GM12801 (cell line): ENCODE data around the gene GIPR.

Experiments
- TF ChIP-seq, protein P1 (sequence below): IDR thresholded peaks from one replicate; pipeline ENCODE4 v1.5.1; 2011; ENCODE audit warnings: control low read depth; ENCODE audit not compliant: insufficient read length; ENCODE audit errors: extremely low read depth

Gene GIPR

DNA sequence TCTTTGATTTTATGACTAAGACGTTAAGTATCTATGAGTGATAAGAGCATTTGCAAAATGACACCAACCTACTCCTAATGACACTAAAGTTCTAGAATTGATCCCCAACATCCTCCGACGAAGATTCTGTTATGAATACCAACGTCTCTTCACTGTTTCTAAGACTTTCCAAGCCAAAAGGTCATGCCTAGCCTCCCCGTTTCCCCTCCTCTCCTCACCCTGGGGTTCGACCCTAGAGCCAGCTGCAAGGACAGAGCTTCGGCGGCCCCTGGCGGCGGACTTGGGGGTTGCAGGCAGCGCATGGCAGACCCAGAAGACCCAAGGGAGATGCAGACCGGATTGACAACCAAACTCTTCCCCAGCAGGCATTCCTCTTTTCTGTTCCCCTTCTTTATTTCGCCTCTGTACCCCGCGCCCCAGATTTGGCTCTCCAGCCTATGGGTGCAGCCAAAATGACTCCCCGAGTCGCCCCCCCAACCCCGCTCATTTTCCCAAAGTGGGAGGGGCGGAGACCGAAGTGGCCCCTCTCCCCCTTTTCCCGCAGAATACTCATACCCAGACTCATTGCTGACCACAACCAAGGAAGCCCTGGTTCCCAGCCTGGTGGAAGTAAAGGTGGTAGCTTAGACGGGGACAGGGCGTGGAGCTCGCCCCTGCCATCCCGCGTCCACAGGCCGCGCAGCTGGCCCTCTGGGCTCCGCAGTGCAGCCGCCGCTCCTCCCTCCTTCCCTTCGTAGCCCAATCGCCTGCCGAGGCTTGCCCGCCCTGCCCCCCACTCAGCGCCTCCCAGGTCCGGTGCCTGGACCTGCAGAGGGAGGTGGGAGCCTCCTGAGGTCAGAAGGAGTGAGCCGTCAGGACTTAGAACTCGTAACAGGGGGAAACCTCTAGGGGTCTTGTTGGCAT is 24.7 kb upstream of the GIPR start:
- TF ChIP-seq, protein P1, sequence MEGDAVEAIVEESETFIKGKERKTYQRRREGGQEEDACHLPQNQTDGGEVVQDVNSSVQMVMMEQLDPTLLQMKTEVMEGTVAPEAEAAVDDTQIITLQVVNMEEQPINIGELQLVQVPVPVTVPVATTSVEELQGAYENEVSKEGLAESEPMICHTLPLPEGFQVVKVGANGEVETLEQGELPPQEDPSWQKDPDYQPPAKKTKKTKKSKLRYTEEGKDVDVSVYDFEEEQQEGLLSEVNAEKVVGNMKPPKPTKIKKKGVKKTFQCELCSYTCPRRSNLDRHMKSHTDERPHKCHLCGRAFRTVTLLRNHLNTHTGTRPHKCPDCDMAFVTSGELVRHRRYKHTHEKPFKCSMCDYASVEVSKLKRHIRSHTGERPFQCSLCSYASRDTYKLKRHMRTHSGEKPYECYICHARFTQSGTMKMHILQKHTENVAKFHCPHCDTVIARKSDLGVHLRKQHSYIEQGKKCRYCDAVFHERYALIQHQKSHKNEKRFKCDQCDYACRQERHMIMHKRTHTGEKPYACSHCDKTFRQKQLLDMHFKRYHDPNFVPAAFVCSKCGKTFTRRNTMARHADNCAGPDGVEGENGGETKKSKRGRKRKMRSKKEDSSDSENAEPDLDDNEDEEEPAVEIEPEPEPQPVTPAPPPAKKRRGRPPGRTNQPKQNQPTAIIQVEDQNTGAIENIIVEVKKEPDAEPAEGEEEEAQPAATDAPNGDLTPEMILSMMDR: peak; percentile 53

DNA sequence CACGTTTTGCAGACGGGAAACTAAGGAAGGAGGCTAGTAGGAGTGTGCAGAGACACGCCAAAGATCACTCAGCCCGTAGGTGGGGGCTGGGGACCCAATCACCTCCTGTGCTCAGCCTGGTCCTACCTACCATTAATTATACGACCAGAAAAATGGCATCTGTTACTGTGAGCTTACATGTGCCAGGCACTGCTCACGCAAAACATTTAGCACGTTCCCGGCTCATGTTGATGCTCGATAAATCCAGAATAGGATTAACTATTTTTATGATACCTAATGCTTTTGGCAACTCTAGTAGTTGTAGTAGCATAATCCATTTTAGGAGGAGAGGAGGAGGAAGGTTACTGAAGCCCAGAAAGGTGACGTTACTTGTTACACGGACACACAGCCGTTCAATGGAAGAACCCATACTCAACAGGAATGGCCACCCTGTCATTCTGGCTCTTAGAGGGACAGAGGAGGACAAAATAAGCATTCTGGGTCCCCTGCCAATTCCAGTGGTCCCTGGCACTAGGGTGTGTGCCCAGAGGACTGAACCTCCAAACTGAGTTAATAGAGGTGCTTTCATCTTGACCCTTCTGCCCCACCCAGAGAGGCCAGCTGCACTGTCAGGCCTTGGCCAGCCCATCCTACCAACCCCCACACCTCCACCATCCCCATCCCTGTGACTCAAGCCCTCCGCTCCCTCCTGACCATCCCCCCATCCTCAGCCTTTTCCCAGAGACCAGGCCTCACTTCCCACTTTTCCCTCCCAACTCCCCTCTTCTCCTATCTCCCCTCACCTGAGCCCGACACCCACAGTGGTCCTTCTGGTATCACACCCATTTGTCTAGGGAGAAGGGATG is 23.9 kb upstream of the GIPR start:
- TF ChIP-seq, protein P1: no peak

DNA sequence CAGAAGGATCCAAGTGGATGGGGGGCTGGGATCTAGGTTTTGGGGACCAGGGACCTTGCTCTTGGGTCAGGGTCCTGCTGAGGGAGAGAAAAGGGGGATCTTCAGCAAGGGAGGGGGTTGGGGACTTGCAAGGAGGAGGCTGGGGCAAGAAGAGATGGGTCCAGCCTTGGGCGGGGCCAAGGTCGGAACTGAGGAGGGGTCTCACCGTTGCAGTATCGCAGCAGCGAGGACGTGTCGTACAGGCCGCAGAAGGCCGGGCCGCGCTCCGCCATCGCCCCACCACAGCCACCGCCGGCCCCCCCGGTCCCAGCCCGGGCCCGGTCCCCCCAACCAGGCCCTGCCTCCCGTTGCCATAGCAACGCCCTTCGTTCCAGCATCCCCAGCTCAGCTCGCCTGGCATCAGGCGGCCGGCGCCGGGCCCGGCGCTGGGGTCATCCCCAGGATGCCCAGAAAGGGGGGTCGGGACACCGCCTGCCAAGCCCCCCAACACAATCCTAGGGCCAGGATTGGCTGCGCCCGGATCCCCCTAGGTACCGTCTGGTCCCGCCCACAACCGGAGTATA is 22.9 kb upstream of the GIPR start:
- TF ChIP-seq, protein P1: no peak

DNA sequence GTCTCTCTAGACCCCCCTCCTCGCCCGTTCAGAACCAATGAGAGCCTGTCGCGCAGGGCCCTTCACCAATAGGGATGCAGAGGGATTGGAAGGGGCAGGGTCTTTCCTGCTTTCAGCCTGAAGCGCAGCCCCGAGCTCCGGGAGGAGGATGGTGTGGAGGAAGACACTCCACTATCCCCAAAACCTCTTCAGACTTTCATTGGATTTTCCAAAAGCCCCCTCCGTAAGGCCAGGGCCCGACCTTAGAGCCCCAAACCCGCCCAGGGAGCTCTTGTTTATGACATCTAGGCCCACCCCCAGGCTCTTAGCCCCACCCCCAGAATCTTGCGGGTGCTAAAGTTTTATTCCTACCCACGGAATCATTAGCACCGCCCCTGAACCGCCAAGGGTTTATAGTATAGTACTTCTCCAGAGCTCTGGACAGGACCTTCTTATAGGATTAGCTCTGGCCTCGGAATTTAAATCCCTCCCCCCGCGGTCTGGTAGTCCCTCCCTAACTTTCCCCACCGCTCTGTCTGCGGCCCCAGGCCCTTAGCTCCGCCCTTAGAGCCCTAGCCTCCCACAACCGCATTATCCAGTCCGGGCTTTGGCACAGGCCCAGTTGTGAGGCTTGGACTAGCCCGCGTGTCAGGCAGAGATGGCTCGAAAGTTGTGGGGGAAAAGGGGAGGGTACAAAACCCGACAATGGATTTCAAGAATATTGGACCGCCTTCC is 22.2 kb upstream of the GIPR start:
- TF ChIP-seq, protein P1: no peak

DNA sequence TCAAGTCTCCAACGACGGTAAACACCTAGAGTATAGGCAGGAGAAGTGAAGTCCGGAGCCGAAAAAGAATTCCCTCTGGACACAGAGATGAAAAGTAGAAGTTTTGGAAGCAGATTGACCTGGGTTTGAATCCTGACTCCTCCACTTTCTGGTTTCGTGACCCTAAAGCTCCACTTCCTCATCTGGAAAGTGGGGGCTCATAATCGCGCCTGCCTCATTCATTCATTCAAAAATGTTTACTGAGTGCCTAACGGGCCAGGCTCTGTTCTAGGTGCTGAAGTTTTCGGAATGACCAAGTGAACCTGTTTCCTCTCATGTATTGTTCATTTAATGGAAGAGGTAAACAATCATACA is 21.7 kb upstream of the GIPR start:
- TF ChIP-seq, protein P1: no peak

DNA sequence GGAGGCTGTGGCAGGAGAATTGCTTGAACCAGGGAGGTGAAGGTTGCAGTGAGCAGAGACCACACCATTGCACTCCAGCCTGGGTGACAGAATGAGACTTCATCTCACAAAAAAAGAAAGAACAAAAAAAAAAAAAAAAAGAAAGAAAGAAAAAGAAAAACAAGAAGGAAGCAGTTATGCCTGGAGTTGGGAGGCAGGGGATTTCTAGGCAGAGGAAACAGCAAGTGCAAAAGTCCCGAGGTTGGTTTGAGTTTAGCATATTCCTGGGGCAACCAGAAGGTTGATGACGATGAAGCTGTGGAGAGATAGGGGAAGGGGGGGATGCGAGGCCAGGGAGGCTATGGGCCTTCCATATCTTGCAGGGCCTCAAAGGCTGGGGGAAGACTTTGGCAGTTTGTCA is 17.3 kb upstream of the GIPR start:
- TF ChIP-seq, protein P1: no peak
